WTC11 (cell line): ENCODE results near the gene NKD1. TPM values are rescaled to one million over a fixed set of nuclear protein-coding genes. Genes with fewer than 3 reads are reported as not detected.

Experiments
- ATAC-seq: fragments of 200-7000 bp; cut with Tn5 transposase; 2 replicates; pipeline ENCODE4 v1.10.0; 2021; ENCODE audit warnings: mild to moderate bottlenecking, moderate library complexity
- CTCF ChIA-PET: fragments of 300-600 bp; sonication (Branson Sonifier 250); formaldehyde crosslinking; loops from one replicate; lab custom pipeline; 2021; ENCODE audit warnings: antibody characterized with exemption; lab: Charles Lee
- POLR2A ChIA-PET: fragments of 350-600 bp; sonication (Branson Sonifier 250); formaldehyde crosslinking; loops from one replicate; lab custom pipeline; 2021; ENCODE audit warnings: antibody characterized with exemption; lab: Charles Lee
- DNase-seq: peaks from one replicate; pipeline ENCODE4 v3.0.0; 2021; ENCODE audit warnings: low spot score
- H3K27ac Mint-ChIP-seq: 2 replicates; pipeline ENCODE4 v1.8.0; 2021; ENCODE audit warnings: mixed read lengths
- H3K27me3 Mint-ChIP-seq: 2 replicates; pipeline ENCODE4 v1.8.0; 2021; ENCODE audit warnings: low read depth, mild to moderate bottlenecking, moderate library complexity, mixed read lengths
- H3K36me3 Mint-ChIP-seq: 2 replicates; pipeline ENCODE4 v1.8.0; 2021; ENCODE audit warnings: mixed read lengths
- H3K4me1 Mint-ChIP-seq: 2 replicates; pipeline ENCODE4 v1.8.0; 2022; ENCODE audit warnings: mixed read lengths
- H3K4me3 Mint-ChIP-seq: 2 replicates; pipeline ENCODE4 v1.8.0; 2021; ENCODE audit warnings: mild to moderate bottlenecking, moderate library complexity, mixed read lengths
- H3K9me3 Mint-ChIP-seq: 2 replicates; pipeline ENCODE4 v1.8.0; 2021; ENCODE audit warnings: mixed read lengths
- CREB1 ChIP-seq: sonication (generic); formaldehyde crosslinking; IDR thresholded peaks from 2 replicates; pipeline ENCODE4 v1.8.0; 2023; ENCODE audit warnings: mild to moderate bottlenecking, missing genetic modification reagents
- EMX1 ChIP-seq: fragments of 250-450 bp; sonication (Bioruptor Pico); IDR thresholded peaks from 2 replicates; pipeline ENCODE4 v1.8.0; 2021; ENCODE audit warnings: mild to moderate bottlenecking
- FOXJ3 ChIP-seq: sonication (generic); formaldehyde crosslinking; IDR thresholded peaks from 2 replicates; pipeline ENCODE4 v1.9.0; 2021; ENCODE audit warnings: missing genetic modification reagents, mild to moderate bottlenecking, borderline replicate concordance
- NFE2L1 ChIP-seq: sonication (generic); formaldehyde crosslinking; IDR thresholded peaks from 2 replicates; pipeline ENCODE4 v1.8.1; 2023; ENCODE audit warnings: missing genetic modification reagents
- NR1H2 ChIP-seq: sonication (generic); formaldehyde crosslinking; IDR thresholded peaks from 2 replicates; pipeline ENCODE4 v1.9.0; 2021; ENCODE audit warnings: mild to moderate bottlenecking, moderate library complexity, missing genetic modification reagents
- PRRX2 ChIP-seq: fragments of 250-450 bp; sonication (Bioruptor Pico); IDR thresholded peaks from 2 replicates; pipeline ENCODE4 v1.8.0; 2021; ENCODE audit warnings: mild to moderate bottlenecking
- SOX15 ChIP-seq: fragments of 250-450 bp; sonication (Bioruptor Pico); IDR thresholded peaks from 2 replicates; pipeline ENCODE4 v1.9.0; 2021; ENCODE audit warnings: mild to moderate bottlenecking
- TEAD1 ChIP-seq: sonication (generic); formaldehyde crosslinking; IDR thresholded peaks from 2 replicates; pipeline ENCODE4 v1.8.0; 2022; ENCODE audit warnings: mild to moderate bottlenecking, missing genetic modification reagents
- TEAD4 ChIP-seq: sonication (generic); formaldehyde crosslinking; IDR thresholded peaks from 2 replicates; pipeline ENCODE4 v1.8.0; 2022; ENCODE audit warnings: mild to moderate bottlenecking, missing genetic modification reagents
- ZNF121 ChIP-seq: sonication (generic); formaldehyde crosslinking; IDR thresholded peaks from 2 replicates; pipeline ENCODE4 v1.8.0; 2023; ENCODE audit warnings: missing genetic modification reagents
- ZNF219 ChIP-seq: sonication (generic); formaldehyde crosslinking; IDR thresholded peaks from 2 replicates; pipeline ENCODE4 v1.8.0; 2023; ENCODE audit warnings: missing genetic modification reagents, mild to moderate bottlenecking, borderline replicate concordance
- ZNF232 ChIP-seq: sonication (generic); formaldehyde crosslinking; IDR thresholded peaks from 2 replicates; pipeline ENCODE4 v1.8.0; 2022; ENCODE audit warnings: mild to moderate bottlenecking, missing genetic modification reagents
- ZNF671 ChIP-seq: fragments of 250-450 bp; sonication (Bioruptor Pico); IDR thresholded peaks from 2 replicates; pipeline ENCODE4 v1.8.0; 2021; ENCODE audit warnings: mild to moderate bottlenecking
- total RNA-seq: library from RNA; stranded (reverse); gene quantifications from 3 replicates; pipeline ENCODE4 v1.2.3, GENCODE V29; 2021
- TF ChIP-seq, protein P1 (sequence below): sonication (generic); formaldehyde crosslinking; IDR thresholded peaks from 2 replicates; pipeline ENCODE4 v1.8.0; 2022; ENCODE audit warnings: mild to moderate bottlenecking, missing genetic modification reagents
- TF ChIP-seq, protein P2 (sequence below): fragments of 250-450 bp; sonication (Bioruptor Pico); IDR thresholded peaks from 2 replicates; pipeline ENCODE4 v1.9.0; 2021; ENCODE audit warnings: mild to moderate bottlenecking
- TF ChIP-seq, protein P3 (sequence below): sonication (generic); formaldehyde crosslinking; IDR thresholded peaks from 2 replicates; pipeline ENCODE4 v1.8.0; 2023; ENCODE audit warnings: missing genetic modification reagents, mild to moderate bottlenecking, borderline replicate concordance
- TF ChIP-seq, protein P4 (sequence below): fragments of 250-450 bp; sonication (Bioruptor Pico); conservative IDR thresholded peaks from 2 replicates; pipeline ENCODE4 v1.9.0; 2021; ENCODE audit warnings: mild to moderate bottlenecking
- TF ChIP-seq, protein P5 (sequence below): sonication (generic); formaldehyde crosslinking; IDR thresholded peaks from 2 replicates; pipeline ENCODE4 v1.8.1; 2022; ENCODE audit warnings: low read depth, missing genetic modification reagents, borderline replicate concordance

NKD1 gene
- total RNA-seq, 1 experiment from 2014 or later = 6.0 TPM

DNA sequence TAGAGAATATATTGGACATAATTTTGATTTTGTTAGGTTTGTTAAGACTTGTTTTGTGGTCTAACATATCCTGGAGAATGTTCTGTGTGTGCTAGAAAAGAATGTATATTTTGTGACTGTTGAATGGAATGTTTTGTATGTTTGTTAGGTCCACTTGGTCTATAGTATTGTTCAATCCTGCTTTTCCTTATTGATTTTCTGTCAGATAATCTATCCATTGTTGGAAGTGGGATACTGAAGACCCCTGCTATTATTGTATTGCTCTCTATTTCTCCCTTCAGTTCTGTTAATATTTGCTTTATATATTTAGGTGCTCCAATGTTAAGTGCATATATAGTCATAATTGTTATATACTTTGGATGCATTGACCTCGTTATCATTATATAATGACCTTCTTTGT is 33.0 kb upstream of the NKD1 start (continued):
- no peak for TF ChIP-seq EMX1 (CRISPR knock-in tag)

DNA sequence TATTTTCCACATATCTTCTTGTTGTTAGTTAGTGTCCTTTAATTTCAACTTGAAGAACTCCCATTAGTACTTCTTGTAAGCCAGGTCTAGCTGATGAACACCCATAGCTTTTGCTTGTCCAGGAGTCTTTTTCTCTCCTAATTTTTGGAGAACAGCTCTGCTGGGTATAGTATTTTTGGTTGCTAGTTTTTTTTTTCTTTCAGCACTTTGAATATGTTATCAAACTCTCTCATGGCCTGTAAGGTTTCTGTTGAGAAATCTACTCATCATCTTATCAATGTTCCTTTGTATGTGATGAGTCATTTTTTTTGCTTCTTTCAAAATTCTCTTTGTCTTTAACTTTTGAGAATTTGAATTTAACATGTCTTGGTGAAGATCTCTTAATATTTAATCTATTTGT is 31.8 kb upstream of the NKD1 start:
- Mint-ChIP-seq H3K9me3 (peaks cover 39% of the 10 kb centered on the region), H3K36me3 (peaks cover 16% of the 10 kb centered on the region), H3K4me3 (no peak overlapping the region), H3K27ac (no peak overlapping the region), H3K4me1 (0 out of 2 replicates have a peak, but pooled peaks cover 2% of the 10 kb centered on the region), H3K27me3 (no peaks in the 10 kb centered on the region)
- no peak for TF ChIP-seq ZNF671
- TF ChIP-seq, protein P1, sequence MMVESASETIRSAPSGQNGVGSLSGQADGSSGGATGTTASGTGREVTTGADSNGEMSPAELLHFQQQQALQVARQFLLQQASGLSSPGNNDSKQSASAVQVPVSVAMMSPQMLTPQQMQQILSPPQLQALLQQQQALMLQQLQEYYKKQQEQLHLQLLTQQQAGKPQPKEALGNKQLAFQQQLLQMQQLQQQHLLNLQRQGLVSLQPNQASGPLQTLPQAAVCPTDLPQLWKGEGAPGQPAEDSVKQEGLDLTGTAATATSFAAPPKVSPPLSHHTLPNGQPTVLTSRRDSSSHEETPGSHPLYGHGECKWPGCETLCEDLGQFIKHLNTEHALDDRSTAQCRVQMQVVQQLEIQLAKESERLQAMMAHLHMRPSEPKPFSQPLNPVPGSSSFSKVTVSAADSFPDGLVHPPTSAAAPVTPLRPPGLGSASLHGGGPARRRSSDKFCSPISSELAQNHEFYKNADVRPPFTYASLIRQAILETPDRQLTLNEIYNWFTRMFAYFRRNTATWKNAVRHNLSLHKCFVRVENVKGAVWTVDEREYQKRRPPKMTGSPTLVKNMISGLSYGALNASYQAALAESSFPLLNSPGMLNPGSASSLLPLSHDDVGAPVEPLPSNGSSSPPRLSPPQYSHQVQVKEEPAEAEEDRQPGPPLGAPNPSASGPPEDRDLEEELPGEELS (CRISPR knock-in tag) = no peak
- CTCF ChIA-PET = interaction anchor here (1.2 kb wide), 1 partner anchor 141 kb away, joined by 3 read pairs; no protein-coding TSS in a partner anchor
- no peak for DNase-seq
- POLR2A ChIA-PET = no interaction called here
- ATAC-seq = no peak

DNA sequence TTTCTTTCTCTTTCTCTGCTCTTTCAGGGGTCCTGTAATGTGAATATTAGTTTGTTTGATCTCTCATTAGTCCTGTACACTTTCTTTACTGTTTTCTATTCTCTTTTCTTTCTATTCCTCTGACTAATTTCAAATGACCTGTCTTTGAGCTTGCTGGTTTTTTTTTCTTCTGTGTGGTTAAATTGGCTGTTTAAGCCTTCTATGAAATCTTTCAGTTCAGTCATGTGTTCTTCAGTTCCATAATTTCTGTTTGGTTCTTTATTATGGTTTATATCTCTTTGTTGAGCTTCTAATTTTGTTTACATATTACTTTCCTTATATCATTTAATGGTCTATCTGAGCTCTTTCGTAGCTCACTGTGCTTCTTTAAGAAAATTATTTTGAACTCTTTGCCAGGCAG is 31.3 kb upstream of the NKD1 start:
- Mint-ChIP-seq H3K9me3 (peaks cover 39% of the 10 kb centered on the region), H3K4me3 (no peak overlapping the region), H3K27me3 (no peaks in the 10 kb centered on the region), H3K36me3 (peaks cover 16% of the 10 kb centered on the region)
- POLR2A ChIA-PET = no interaction called here
- TF ChIP-seq ZNF232 (CRISPR knock-in tag) (no peak), ZNF219 (CRISPR knock-in tag) (no peak), NR1H2 (CRISPR knock-in tag) (no peak), NFE2L1 (no peak), PRRX2 (CRISPR knock-in tag) (no peak), CREB1 (CRISPR knock-in tag) (no peak), TEAD1 (CRISPR knock-in tag) (no peak), FOXJ3 (CRISPR knock-in tag) (no peak), ZNF121 (CRISPR knock-in tag) (no peak), TEAD4 (CRISPR knock-in tag) (no peak), SOX15 (CRISPR knock-in tag) (no peak)
- TF ChIP-seq, protein P2, sequence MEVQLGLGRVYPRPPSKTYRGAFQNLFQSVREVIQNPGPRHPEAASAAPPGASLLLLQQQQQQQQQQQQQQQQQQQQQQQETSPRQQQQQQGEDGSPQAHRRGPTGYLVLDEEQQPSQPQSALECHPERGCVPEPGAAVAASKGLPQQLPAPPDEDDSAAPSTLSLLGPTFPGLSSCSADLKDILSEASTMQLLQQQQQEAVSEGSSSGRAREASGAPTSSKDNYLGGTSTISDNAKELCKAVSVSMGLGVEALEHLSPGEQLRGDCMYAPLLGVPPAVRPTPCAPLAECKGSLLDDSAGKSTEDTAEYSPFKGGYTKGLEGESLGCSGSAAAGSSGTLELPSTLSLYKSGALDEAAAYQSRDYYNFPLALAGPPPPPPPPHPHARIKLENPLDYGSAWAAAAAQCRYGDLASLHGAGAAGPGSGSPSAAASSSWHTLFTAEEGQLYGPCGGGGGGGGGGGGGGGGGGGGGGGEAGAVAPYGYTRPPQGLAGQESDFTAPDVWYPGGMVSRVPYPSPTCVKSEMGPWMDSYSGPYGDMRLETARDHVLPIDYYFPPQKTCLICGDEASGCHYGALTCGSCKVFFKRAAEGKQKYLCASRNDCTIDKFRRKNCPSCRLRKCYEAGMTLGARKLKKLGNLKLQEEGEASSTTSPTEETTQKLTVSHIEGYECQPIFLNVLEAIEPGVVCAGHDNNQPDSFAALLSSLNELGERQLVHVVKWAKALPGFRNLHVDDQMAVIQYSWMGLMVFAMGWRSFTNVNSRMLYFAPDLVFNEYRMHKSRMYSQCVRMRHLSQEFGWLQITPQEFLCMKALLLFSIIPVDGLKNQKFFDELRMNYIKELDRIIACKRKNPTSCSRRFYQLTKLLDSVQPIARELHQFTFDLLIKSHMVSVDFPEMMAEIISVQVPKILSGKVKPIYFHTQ = no peak
- TF ChIP-seq, protein P3, sequence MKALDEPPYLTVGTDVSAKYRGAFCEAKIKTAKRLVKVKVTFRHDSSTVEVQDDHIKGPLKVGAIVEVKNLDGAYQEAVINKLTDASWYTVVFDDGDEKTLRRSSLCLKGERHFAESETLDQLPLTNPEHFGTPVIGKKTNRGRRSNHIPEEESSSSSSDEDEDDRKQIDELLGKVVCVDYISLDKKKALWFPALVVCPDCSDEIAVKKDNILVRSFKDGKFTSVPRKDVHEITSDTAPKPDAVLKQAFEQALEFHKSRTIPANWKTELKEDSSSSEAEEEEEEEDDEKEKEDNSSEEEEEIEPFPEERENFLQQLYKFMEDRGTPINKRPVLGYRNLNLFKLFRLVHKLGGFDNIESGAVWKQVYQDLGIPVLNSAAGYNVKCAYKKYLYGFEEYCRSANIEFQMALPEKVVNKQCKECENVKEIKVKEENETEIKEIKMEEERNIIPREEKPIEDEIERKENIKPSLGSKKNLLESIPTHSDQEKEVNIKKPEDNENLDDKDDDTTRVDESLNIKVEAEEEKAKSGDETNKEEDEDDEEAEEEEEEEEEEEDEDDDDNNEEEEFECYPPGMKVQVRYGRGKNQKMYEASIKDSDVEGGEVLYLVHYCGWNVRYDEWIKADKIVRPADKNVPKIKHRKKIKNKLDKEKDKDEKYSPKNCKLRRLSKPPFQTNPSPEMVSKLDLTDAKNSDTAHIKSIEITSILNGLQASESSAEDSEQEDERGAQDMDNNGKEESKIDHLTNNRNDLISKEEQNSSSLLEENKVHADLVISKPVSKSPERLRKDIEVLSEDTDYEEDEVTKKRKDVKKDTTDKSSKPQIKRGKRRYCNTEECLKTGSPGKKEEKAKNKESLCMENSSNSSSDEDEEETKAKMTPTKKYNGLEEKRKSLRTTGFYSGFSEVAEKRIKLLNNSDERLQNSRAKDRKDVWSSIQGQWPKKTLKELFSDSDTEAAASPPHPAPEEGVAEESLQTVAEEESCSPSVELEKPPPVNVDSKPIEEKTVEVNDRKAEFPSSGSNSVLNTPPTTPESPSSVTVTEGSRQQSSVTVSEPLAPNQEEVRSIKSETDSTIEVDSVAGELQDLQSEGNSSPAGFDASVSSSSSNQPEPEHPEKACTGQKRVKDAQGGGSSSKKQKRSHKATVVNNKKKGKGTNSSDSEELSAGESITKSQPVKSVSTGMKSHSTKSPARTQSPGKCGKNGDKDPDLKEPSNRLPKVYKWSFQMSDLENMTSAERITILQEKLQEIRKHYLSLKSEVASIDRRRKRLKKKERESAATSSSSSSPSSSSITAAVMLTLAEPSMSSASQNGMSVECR = no peak
- TF ChIP-seq, protein P4, sequence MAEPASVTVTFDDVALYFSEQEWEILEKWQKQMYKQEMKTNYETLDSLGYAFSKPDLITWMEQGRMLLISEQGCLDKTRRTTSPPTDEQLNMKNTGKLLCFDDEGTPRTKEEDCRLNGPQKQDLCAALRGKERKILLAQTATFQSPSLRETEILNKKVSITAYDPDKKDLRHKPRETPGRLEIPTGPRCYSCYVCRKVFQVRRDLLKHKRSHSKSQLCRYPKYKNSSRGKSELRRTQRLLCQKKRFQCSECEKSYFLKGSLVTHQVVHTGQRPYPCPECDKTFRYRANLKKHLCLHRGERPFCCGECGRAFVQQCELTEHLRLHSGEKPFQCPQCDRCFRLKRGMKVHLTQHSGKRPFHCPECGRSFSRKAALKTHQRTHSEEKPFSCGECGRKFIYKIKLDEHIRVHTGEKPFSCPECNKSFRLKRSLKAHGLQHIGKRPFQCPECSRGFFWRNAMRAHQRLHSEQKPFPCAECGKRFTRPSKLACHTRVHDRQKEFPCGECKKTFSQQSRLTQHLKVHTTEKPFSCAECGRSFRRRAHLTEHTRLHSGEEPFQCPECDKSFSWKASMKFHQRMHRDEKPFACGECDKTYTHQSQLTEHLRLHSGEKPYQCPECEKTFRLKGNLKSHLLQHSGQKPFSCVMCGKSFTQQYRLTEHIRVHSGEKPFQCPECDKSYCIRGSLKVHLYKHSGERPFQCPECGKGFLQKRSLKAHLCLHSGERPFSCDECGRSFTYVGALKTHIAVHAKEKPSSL = no peak
- TF ChIP-seq, protein P5, sequence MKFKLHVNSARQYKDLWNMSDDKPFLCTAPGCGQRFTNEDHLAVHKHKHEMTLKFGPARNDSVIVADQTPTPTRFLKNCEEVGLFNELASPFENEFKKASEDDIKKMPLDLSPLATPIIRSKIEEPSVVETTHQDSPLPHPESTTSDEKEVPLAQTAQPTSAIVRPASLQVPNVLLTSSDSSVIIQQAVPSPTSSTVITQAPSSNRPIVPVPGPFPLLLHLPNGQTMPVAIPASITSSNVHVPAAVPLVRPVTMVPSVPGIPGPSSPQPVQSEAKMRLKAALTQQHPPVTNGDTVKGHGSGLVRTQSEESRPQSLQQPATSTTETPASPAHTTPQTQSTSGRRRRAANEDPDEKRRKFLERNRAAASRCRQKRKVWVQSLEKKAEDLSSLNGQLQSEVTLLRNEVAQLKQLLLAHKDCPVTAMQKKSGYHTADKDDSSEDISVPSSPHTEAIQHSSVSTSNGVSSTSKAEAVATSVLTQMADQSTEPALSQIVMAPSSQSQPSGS = no peak
- TF ChIP-seq, all 79 proteins: peak for 0
- CTCF ChIA-PET = interaction anchor here (1.2 kb wide), 1 partner anchor 142 kb away, joined by 3 read pairs; no protein-coding TSS in a partner anchor
- ATAC-seq = no peak
- Mint-ChIP-seq H3K4me1 (0 out of 2 replicates have a peak, but pooled peaks cover 6% of the 10 kb centered on the region), H3K27ac (no peak overlapping the region)
- no peak for DNase-seq
